ENCODE results near the gene TNNI3.

GRCh38 chr19:55109527-55110291 lies 47.8 kb downstream of the TNNI3 start:
- no peak for TF ChIP-seq EZH2 (IDR thresholded peaks at IDR 0.05; ENCODE audit: low read depth)
- TF ChIP-seq CTCF (conservative IDR thresholded peaks at IDR 0.05): no peak

Data from PC-9 (cell line).